ENCODE results near the gene COL19A1.
"Not testable (repeated sequence)": the region's sequence is repeated elsewhere in the genome, so short reads cannot be mapped to it uniquely, and the experiment has no call there.

Gene COL19A1

GRCh38 chr6:69976591-69977090 lies 110.3 kb downstream of the COL19A1 start:
- DNase-seq, result no peak

- DNase-seq, result no peak
Measured at GRCh38 chr6:69980624-69981023, 114.3 kb downstream of the COL19A1 start.

GRCh38 chr6:69984506-69984905 lies 118.2 kb downstream of the COL19A1 start:
- no peak for DNase-seq

GRCh38 chr6:69985180-69985579 lies 118.8 kb downstream of the COL19A1 start:
- DNase-seq, result no peak

GRCh38 chr6:69987550-69987949 lies 121.2 kb downstream of the COL19A1 start:
- no peak for DNase-seq

- DNase-seq, result no peak
Measured at GRCh38 chr6:69988458-69989126, 122.2 kb downstream of the COL19A1 start.

- DNase-seq, result no peak
Measured at GRCh38 chr6:69994251-69994650, 127.9 kb downstream of the COL19A1 start.

GRCh38 chr6:70008189-70008588 lies 141.8 kb downstream of the COL19A1 start:
- DNase-seq, result no peak

- not testable (repeated sequence) for DNase-seq
Measured at GRCh38 chr6:70010339-70010738, 144.0 kb downstream of the COL19A1 start.

GRCh38 chr6:70023201-70023600 lies 156.8 kb downstream of the COL19A1 start:
- not testable (repeated sequence) for DNase-seq

GRCh38 chr6:70028246-70028645 lies 161.9 kb downstream of the COL19A1 start:
- DNase-seq, result no peak

GRCh38 chr6:70028926-70029325 lies 162.6 kb downstream of the COL19A1 start:
- DNase-seq, result no peak

- DNase-seq, result no peak
Measured at GRCh38 chr6:70033781-70034180, 167.4 kb downstream of the COL19A1 start.

- no peak for DNase-seq
Measured at GRCh38 chr6:70037445-70037844, 171.1 kb downstream of the COL19A1 start.

GRCh38 chr6:70040766-70041165 lies 174.4 kb downstream of the COL19A1 start:
- no peak for DNase-seq

- no peak for DNase-seq
Measured at GRCh38 chr6:70041411-70041810, 175.1 kb downstream of the COL19A1 start.

GRCh38 chr6:70045413-70045812 lies 179.1 kb downstream of the COL19A1 start:
- DNase-seq, result no peak

GRCh38 chr6:70051197-70052124 lies 185.1 kb downstream of the COL19A1 start:
- DNase-seq, result no peak

- no peak for DNase-seq
Measured at GRCh38 chr6:70059039-70059719, 192.8 kb downstream of the COL19A1 start.

- no peak for DNase-seq
Measured at GRCh38 chr6:70060680-70061079, 194.3 kb downstream of the COL19A1 start.

GRCh38 chr6:70061546-70061945 lies 195.2 kb downstream of the COL19A1 start:
- no peak for DNase-seq

- no peak for DNase-seq
Measured at GRCh38 chr6:70062010-70062409, 195.7 kb downstream of the COL19A1 start.

- DNase-seq, result no peak
Measured at GRCh38 chr6:70072540-70073179, 206.3 kb downstream of the COL19A1 start.
